Measurements from ENCODE around the gene FGF3. TPM values are rescaled to one million over a fixed set of nuclear protein-coding genes. Genes with fewer than 3 reads are reported as not detected.

The FGF3 gene
- total and polyA plus RNA-seq, 9 of the 15 experiments (the other 6 are each of a cell fraction or from before 2014, with no cell fraction given) = not detected

- DNase-seq (ENCODE audit: extremely low read depth in 1 of 4, low spot score in 3 of 4) (peak in 2 of 4 experiments; percentile 35 to 37), FAIRE-seq (no peak), ATAC-seq (no peak)
- H3K36me3 ChIP-seq (ENCODE audit: control insufficient read depth, insufficient read depth, low read length) = no peaks in the 10 kb centered on the region
- H3K27me3 ChIP-seq (ENCODE audit: control insufficient read depth in 2 of 2, insufficient read depth in 2 of 2, low read length in 2 of 2) = peaks cover 18 to 62% of the 10 kb centered on the region in 2 experiments; a peak in 4 of 5 replicates
- no peak overlapping the region for H3K4me2 ChIP-seq (ENCODE audit: insufficient read depth, low read length)
- no peaks in the 10 kb centered on the region for H3K9me1 ChIP-seq (ENCODE audit: control insufficient read depth, insufficient read depth, low read length)
- WGBS (ENCODE audit: insufficient coverage, low coverage, missing lambda C conversion rate) = 4% methylated on average over 95 of the region's 107 CpGs
- no TSS peak for BruUV-seq (replicated peaks)
- no peaks in the 10 kb centered on the region for H3K79me2 ChIP-seq (ENCODE audit: control insufficient read depth, insufficient read depth, low read length)
- POLR2A ChIA-PET = no interaction called here
- no peak overlapping the region for H3K9ac ChIP-seq (ENCODE audit: insufficient read depth in 1 of 2, low read depth in 2 of 2, low read length in 2 of 2)
- H3K4me3 ChIP-seq = no peak overlapping the region
- no peak for TF ChIP-seq ATF1 (CRISPR knock-in tag; IDR thresholded peaks at IDR 0.05)
- TF ChIP-seq ATF1 (tag; IDR thresholded peaks at IDR 0.05) = no peak
- TF ChIP-seq CREB5 (CRISPR knock-in tag; IDR thresholded peaks at IDR 0.05) = no peak
- TF ChIP-seq ETV5 (CRISPR knock-in tag; IDR thresholded peaks at IDR 0.05; ENCODE audit: low read depth) = no peak
- no peak for TF ChIP-seq TAF1 (IDR thresholded peaks at IDR 0.05; ENCODE audit: control insufficient read depth, extremely low read depth, insufficient read depth, low read length, severe bottlenecking)
- H3K4me1 ChIP-seq (replicated peaks in 1 of 2; ENCODE audit: control insufficient read depth in 2 of 2, insufficient read depth in 2 of 2, low read length in 2 of 2) = peaks cover 0 to 22% of the 10 kb centered on the region in 2 experiments; a peak in 2 of 5 replicates
- no peak overlapping the region for H3K27ac ChIP-seq (ENCODE audit: extremely low read depth, low read depth, low read length)
- intact Hi-C loops (cut with micrococcal nuclease) (no loop called here), in situ Hi-C loops (cut with MboI) (no loop called here)
- H3K9me3 ChIP-seq (replicated peaks; ENCODE audit: control insufficient read depth, insufficient read depth, low read depth, low read length) = no peaks in the 10 kb centered on the region
- H2AFZ ChIP-seq (ENCODE audit: low read depth, low read length) = no peak overlapping the region
- peaks cover 18% of the 10 kb centered on the region; the same call in 1 of the 2 replicates for H4K20me1 ChIP-seq (replicated peaks; ENCODE audit: control insufficient read depth, insufficient read depth, low read length)
- CTCF ChIA-PET (ENCODE audit: low intra/inter-chr PET ratio) = no interaction called here
Observed at GRCh38 chr11:69817265-69818230, 1.7 kb downstream of the FGF3 start.

Data from K562 (cell line).